Activated naive CD8-positive, alpha-beta T cell treated with anti-CD3 and anti-CD28 coated beads for 36 hours (primary cell): Measurements from ENCODE around the gene VPS33A. TPM values are rescaled to one million over a fixed set of nuclear protein-coding genes. Genes with fewer than 3 reads are reported as not detected.

Experiments used
- DNase-seq: peaks from one replicate; pipeline ENCODE4 v3.0.0; 2021
- H3K27ac Mint-ChIP-seq: one replicate; pipeline ENCODE4 v1.8.0; 2022; ENCODE audit warnings: mild to moderate bottlenecking, moderate library complexity, mixed read lengths
- H3K27me3 Mint-ChIP-seq: one replicate; pipeline ENCODE4 v1.8.0; 2022; ENCODE audit warnings: mild to moderate bottlenecking, mixed read lengths
- H3K36me3 Mint-ChIP-seq: one replicate; pipeline ENCODE4 v1.8.0; 2021; ENCODE audit warnings: mild to moderate bottlenecking, mixed read lengths
- H3K4me1 Mint-ChIP-seq: one replicate; pipeline ENCODE4 v1.8.0; 2021; ENCODE audit warnings: mixed read lengths
- H3K4me3 Mint-ChIP-seq: one replicate; pipeline ENCODE4 v1.8.0; 2022; ENCODE audit warnings: mild to moderate bottlenecking, moderate library complexity, mixed read lengths
- H3K9me3 Mint-ChIP-seq: one replicate; pipeline ENCODE4 v1.8.0; 2022; ENCODE audit warnings: mixed read lengths
- total RNA-seq, 2 experiments: library from RNA; stranded (reverse); gene quantifications; one replicate each; pipeline ENCODE4 v1.2.3, GENCODE V29; 2021

The VPS33A gene
- total RNA-seq, 2 experiments from 2014 or later, result 34.5 to 35.7 TPM

DNA sequence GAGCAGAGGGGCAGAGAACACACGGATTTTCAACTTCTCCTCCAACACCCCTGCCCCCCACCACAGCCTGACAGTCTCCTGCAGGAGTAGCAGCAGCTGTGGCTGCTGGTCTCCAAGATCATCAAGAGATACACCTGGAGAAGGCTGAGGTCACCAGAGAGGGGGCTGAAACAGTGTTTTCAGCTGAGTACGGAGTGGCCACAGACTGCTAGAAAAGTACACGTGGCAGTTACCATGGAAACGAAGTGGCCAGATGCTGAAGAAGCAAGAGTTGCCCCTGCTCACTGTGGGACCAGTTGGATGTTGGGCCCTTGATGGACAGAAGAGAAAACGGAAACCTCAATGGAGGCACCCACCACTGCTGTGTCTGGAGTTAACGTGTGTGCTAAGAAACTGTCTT lies 35.5 kb downstream of the VPS33A start:
- Mint-ChIP-seq H3K4me3 (no peak overlapping the region), H3K9me3 (no peaks in the 10 kb centered on the region), H3K4me1 (peaks cover 14% of the 10 kb centered on the region), H3K36me3 (peaks cover 10% of the 10 kb centered on the region), H3K27me3 (no peaks in the 10 kb centered on the region), H3K27ac (no peak overlapping the region)
- DNase-seq, result no peak

DNA sequence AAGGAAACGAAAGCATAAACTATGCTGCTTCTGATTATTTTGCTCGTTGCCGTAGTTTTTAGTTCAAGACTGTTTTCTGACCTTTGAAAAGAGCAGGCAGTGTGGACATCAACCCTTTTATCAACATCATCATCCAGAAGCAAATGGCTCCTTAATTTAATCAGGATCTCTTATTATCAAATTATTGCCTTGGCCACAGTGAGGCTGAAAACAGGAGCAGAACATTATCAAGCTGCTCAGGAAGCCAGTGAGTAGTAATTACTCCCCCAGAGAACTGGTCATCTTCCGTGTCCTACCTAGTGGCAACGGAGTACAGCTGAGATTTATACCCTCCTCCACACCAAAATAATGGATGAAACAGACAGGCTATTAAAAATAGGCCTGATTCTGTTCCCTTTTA lies 38.2 kb downstream of the VPS33A start:
- Mint-ChIP-seq H3K9me3 (no peaks in the 10 kb centered on the region), H3K4me3 (no peak overlapping the region), H3K27ac (no peak overlapping the region), H3K36me3 (peaks cover 16% of the 10 kb centered on the region), H3K27me3 (no peaks in the 10 kb centered on the region), H3K4me1 (peaks cover 27% of the 10 kb centered on the region)
- no peak for DNase-seq

DNA sequence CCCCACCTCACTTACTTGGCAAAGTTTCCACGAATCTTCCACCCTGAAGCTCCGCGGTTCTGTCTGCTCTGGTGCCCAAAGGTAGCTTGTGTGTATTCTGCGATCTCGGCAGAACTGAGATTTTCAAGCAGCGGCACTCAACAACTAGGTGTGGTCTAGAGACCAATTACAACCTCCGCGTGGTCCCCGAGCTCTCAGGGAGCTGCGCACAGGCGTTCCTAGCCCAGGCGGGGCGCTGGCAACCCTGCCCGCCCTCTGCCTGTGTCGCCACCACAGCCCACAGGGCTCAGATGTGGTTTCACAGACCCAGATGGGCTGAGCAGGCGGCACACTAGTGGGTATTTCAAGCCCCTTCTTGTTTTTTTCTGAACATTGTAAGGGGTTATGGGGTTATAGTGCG lies 39.0 kb downstream of the VPS33A start:
- Mint-ChIP-seq H3K27me3 (no peaks in the 10 kb centered on the region), H3K9me3 (no peaks in the 10 kb centered on the region), H3K27ac (no peak overlapping the region), H3K4me3 (peak overlapping the region; percentile 64), H3K36me3 (peaks cover 14% of the 10 kb centered on the region), H3K4me1 (peaks cover 27% of the 10 kb centered on the region)
- DNase-seq, result peak; percentile 55

DNA sequence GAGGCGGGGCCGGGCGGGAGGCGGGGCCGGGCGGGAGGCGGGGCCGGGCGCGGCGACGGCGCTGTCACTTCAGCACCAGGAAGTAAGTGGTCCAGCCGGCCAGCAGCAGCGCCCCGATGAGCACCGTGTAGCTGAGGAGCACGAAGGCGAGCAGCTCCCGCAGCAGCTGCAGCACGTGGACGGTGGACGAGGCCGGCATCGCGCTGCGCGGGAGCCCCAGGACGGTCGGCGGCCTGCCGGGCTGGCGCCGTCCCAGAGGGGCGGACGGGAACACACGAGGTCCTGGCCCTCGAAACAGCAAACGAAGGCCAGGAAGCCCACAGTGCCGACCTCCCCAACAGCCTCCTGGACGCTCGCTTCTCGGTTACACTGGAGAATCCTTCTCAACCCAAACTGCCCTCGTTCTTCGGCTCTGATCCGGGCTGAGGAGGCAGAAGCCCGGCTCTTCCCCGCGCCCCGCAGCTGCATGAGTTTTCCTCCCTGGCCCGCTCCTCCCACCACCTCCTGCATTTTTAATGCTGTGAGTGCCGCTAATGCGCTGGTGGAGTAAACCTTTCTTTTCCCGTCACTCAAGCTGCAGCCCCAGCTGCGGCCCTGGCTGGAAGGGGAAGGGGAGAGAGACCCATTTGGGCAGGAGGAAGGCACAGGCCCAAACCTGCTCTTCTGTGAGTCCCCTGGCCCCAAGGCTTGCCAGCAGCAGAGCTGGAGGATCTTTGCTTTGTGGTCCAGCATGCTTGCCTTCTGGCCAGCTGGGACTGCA lies 39.7 kb downstream of the VPS33A start:
- Mint-ChIP-seq H3K4me1 (peaks cover 30% of the 10 kb centered on the region), H3K4me3 (peak overlapping the region; percentile 64), H3K27ac (no peak overlapping the region), H3K9me3 (no peaks in the 10 kb centered on the region), H3K27me3 (no peaks in the 10 kb centered on the region), H3K36me3 (peaks cover 20% of the 10 kb centered on the region)
- no peak for DNase-seq

DNA sequence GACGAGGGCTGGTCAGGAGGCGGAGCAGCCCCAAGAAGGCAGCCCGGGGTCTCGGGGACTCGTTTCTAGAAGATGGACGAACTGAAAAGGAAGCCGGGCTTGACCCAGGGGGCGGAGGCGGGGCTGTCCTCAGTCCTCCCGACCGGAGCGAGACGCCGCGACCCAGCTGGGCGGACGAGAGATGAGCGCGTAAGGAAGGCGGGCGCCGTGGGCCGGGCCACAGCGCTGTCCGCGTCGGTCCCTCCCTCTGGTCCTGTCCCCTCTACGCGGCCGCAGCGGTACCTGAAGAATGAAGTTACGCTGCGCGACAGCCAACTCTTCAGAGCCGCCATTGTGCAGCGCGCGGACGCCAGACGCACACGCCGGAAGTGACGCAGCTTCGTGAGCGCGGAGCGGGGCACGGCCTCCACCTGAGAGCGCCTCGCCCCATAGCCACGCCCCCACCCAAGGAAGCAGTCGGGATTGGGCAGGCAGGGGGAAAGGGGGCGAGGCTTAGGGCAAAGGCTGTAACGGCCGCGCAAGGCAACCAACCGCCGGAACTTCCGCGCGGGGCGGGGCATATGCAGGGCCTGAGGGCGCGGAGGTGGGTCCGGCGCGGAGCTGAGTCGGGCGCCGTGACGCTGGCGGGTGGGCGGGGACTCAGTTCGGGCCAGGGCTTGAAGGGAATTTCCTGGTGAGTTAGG lies 40.5 kb downstream of the VPS33A start, which contains the start of gene DIABLO:
DIABLO (minus strand) TSS at position 370 of the 683 bp plus-strand sequence; CDS start at position 332, 38 bp downstream.
- no peaks in the 10 kb centered on the region for H3K9me3 Mint-ChIP-seq
- peaks cover 20% of the 10 kb centered on the region for H3K36me3 Mint-ChIP-seq
- H3K4me3 Mint-ChIP-seq, result peak within 1 kb of the TSS; percentile 92
- DNase-seq, result peak; percentile 100
- peak within 1 kb of the TSS; percentile 91 for H3K27ac Mint-ChIP-seq
- peaks cover 36% of the 10 kb centered on the region for H3K4me1 Mint-ChIP-seq
- no peaks in the 10 kb centered on the region for H3K27me3 Mint-ChIP-seq

DNA sequence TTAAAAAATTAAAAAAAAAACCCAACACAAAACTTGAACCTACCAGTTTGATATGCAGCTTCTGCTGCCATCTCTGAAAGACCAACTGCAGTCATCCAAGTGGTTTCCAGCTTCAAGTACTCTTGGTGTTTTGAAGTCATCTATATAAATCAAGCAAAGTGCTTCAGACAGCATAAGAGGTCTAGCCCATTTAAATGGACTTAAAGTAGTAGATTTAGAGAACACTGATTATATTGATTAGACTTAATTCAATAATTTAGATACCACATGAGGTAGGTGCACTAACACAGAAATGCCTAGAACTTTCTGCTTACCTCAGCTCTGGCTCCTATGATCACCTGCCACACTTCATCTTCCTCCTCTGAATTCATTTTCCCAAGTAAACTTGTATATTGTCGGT lies 49.8 kb downstream of the VPS33A start:
- DNase-seq, result no peak
- Mint-ChIP-seq H3K27ac (no peak overlapping the region), H3K27me3 (no peaks in the 10 kb centered on the region), H3K36me3 (peaks cover 23% of the 10 kb centered on the region), H3K4me1 (peaks cover 9% of the 10 kb centered on the region), H3K4me3 (no peak overlapping the region), H3K9me3 (no peaks in the 10 kb centered on the region)

DNA sequence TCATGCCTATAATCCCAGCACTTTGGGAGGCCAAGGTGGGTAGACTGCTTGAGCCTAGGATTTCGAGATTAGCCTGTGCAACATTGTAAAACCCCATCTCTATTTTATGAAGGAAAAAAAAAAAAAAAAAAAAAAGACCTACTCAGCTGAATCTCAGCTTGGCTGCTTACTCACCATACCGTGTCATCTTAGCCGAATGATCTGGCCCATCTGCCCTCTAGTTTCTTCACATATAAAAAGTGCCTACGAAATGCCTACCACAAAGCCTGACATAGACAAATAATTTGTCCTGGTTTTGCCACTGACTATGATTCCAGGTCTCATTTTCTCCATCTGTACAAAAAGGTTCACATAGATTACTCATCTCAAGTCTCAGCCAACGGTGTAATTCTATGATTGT lies 50.5 kb downstream of the VPS33A start:
- H3K4me3 Mint-ChIP-seq, result no peak overlapping the region
- no peak overlapping the region for H3K27ac Mint-ChIP-seq
- peaks cover 26% of the 10 kb centered on the region for H3K36me3 Mint-ChIP-seq
- no peaks in the 10 kb centered on the region for H3K9me3 Mint-ChIP-seq
- DNase-seq, result no peak
- no peaks in the 10 kb centered on the region for H3K27me3 Mint-ChIP-seq
- H3K4me1 Mint-ChIP-seq, result peaks cover 3% of the 10 kb centered on the region

DNA sequence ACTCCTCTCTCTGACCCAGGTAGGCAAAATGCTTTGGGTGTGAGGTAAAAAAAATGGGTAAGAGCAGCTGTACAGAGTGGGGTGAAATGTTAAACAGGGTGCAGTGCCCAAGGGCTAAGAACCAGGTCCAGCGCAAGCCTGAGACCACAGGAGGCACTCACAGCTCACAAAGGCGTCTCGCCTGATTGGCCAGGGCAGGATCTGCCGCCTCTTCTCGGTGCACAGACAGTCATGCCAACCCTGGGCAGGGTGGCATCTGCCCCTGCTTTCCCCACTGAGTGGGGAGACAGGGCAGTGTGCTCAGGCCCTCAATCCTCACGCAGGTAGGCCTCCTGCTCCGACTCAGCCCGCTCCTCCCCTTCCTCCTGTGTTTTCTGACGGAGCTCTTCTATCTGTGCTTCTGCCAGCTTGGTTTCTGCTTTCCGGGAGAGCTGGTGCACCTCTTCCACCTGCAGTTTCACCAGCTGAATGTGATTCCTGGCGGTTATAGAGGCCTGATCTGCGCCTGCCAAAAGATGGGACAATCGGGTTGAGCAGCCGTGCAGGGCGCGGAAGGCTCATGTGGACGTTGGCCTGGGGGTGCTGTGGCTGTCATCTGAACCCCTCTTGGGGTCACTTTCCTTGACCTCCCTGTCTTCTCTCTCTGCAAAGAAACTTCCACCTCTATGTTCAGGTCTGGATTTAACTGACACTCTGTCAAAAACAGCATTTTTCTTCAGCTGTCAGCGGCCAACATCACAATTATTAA lies 58.0 kb downstream of the VPS33A start:
- H3K4me1 Mint-ChIP-seq, result peaks cover 4% of the 10 kb centered on the region
- H3K27ac Mint-ChIP-seq, result no peak overlapping the region
- no peaks in the 10 kb centered on the region for H3K9me3 Mint-ChIP-seq
- DNase-seq, result no peak
- H3K4me3 Mint-ChIP-seq, result no peak overlapping the region
- peaks cover 11% of the 10 kb centered on the region for H3K36me3 Mint-ChIP-seq
- H3K27me3 Mint-ChIP-seq, result peaks cover 10% of the 10 kb centered on the region

DNA sequence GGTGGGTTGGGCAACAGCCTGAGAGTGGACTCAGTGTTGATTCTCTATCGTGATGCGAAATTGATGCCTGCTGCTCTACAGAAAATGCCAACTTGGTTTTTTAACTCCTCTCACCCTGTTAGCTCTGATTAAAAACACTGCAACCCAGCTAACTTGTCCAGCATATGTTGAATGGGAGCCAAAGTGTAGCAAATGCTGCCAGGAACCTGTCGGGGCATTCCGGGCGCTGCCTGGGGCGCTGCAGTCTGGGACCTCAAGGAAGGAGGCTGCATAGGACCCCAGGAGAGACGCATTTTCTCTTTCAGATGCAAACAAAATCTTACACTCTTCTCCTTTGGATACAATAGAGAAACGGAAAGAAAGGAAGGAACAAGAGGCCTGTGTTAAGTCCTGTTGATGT lies 58.9 kb downstream of the VPS33A start:
- H3K4me1 Mint-ChIP-seq, result peaks cover 8% of the 10 kb centered on the region
- H3K9me3 Mint-ChIP-seq, result no peaks in the 10 kb centered on the region
- H3K27ac Mint-ChIP-seq, result no peak overlapping the region
- no peak for DNase-seq
- H3K36me3 Mint-ChIP-seq, result peaks cover 11% of the 10 kb centered on the region
- peaks cover 19% of the 10 kb centered on the region for H3K27me3 Mint-ChIP-seq
- no peak overlapping the region for H3K4me3 Mint-ChIP-seq

DNA sequence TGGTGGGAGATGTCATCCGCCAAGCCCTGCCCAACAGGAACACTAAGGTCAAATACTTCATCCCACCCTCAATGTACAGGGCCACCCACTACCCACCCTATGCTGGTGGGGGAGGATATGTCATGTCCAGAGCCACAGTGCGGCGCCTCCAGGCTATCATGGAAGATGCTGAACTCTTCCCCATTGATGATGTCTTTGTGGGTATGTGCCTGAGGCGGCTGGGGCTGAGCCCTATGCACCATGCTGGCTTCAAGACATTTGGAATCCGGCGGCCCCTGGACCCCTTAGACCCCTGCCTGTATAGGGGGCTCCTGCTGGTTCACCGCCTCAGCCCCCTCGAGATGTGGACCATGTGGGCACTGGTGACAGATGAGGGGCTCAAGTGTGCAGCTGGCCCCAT lies 59.3 kb downstream of the VPS33A start:
- Mint-ChIP-seq H3K36me3 (peaks cover 7% of the 10 kb centered on the region), H3K9me3 (no peaks in the 10 kb centered on the region), H3K27ac (no peak overlapping the region), H3K4me3 (no peak overlapping the region), H3K27me3 (peaks cover 20% of the 10 kb centered on the region), H3K4me1 (peaks cover 9% of the 10 kb centered on the region)
- no peak for DNase-seq

DNA sequence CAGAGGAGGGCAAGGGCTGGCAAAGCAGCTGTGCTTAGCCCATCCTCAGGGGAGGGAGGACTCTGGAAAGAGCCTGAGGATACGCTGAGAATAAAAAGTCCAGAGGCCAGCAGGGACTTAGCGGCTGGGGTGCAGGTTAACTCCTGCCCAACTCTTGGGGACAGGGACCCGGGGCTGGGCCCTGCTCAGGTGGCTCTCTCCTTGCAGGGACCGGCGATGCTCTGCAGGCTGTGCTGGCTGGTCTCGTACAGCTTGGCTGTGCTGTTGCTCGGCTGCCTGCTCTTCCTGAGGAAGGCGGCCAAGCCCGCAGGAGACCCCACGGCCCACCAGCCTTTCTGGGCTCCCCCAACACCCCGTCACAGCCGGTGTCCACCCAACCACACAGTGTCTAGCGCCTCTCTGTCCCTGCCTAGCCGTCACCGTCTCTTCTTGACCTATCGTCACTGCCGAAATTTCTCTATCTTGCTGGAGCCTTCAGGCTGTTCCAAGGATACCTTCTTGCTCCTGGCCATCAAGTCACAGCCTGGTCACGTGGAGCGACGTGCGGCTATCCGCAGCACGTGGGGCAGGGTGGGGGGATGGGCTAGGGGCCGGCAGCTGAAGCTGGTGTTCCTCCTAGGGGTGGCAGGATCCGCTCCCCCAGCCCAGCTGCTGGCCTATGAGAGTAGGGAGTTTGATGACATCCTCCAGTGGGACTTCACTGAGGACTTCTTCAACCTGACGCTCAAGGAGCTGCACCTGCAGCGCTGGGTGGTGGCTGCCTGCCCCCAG lies 60.0 kb downstream of the VPS33A start:
- Mint-ChIP-seq H3K4me3 (no peak overlapping the region), H3K27ac (no peak overlapping the region), H3K9me3 (no peaks in the 10 kb centered on the region), H3K4me1 (peaks cover 9% of the 10 kb centered on the region), H3K27me3 (peaks cover 25% of the 10 kb centered on the region), H3K36me3 (peaks cover 7% of the 10 kb centered on the region)
- DNase-seq, result no peak

DNA sequence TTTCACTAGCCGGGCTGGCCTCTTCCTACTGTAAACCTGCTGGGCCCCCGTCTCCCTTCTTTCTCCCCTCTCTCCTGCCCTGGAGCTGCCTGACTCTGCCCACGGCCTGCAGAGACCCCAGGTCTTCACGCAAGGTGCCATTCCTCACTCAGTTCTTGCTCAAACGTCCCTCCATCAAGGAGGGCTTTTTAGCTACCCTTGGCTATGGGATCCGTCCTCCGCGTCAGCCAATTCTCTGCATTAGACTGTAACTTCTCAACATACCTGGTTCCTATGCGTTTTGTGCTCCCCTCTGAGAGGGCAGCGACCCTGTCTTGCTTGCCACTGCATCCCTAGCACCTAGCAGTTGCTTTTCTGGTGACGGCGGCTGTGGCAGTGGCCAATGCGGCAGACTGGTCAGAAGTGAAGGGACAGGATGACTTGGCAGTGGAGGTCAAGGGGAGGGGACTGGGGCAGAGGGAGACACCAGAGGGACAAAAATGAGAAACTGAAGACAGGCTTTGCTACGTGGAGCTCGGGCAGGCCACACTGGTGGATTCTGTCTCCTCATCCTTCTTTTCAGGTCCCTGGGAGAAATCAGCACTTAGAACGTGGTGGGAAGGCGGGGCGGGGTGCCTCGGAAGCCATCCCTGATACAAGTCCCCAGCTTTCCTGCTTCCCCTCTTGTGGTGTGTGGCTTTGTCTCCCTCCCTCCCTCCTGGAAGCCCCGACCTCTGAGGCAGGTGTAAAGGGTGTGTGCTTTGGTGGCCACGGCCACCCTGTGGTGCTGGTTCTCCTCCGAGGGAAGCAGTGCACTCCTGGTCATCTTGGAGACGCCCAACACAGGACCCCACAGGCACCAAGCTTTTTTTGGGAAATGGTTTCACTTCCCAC lies 61.0 kb downstream of the VPS33A start:
- Mint-ChIP-seq H3K4me1 (peaks cover 9% of the 10 kb centered on the region), H3K27me3 (peaks cover 26% of the 10 kb centered on the region), H3K9me3 (no peaks in the 10 kb centered on the region), H3K27ac (no peak overlapping the region), H3K36me3 (peaks cover 5% of the 10 kb centered on the region), H3K4me3 (peak overlapping the region; percentile 61)
- no peak for DNase-seq

DNA sequence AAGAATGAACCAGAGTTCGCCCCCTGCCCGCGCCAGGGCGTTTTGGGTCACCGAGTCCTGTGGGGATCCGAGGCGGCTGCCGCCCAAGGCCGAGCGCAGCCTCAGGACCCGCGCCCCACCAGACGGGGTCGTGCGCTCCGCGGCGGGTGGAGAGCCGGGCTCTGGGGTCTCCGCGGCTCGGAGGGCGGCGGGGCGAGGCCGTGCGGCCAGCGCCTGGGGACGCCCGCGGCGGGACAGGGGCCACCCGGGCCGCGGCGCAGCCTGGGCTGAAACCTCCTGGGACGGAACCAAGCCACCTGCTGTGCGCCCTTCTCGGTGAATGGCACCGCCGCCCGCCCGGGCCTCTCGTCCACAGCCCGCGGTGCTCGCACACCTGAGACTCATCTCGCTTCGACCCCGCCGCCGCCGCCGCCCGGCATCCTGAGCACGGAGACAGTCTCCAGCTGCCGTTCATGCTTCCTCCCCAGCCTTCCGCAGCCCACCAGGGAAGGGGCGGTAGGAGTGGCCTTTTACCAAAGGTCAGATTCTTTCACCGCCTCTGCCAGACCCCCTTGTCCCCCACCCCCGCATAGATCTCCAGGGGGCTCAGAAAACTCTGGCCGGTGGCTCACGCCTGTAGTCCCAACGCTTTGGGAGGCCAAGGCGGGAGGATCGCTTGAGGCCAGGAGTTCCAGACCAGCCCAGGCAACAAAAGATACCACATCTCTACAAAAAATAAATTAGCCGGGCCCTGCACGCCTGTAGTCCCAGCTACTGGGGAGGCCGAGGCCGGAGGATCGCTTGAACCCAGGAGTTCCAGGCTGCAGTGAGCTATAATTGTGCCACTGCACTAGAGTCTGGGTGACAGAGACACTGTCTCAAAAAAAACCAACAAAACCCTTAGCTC lies 61.9 kb downstream of the VPS33A start:
- Mint-ChIP-seq H3K27ac (no peak overlapping the region), H3K36me3 (peaks cover 5% of the 10 kb centered on the region), H3K4me3 (peak overlapping the region; percentile 61), H3K9me3 (no peaks in the 10 kb centered on the region), H3K27me3 (peaks cover 35% of the 10 kb centered on the region), H3K4me1 (peaks cover 9% of the 10 kb centered on the region)
- DNase-seq, result no peak
